Uterus (tissue), 4 donors: Measurements from ENCODE around the gene PDE4A. TPM values are rescaled to one million over a fixed set of nuclear protein-coding genes. Genes with fewer than 3 reads are reported as not detected.
A peak's percentile ranks its signal among the peaks of the same experiment; 100 is the strongest.

Experiments
- DNase-seq, 2 donors: peaks; one replicate each; pipeline ENCODE4 v3.0.0-alpha.2; 2019 to 2020
- H3K27ac ChIP-seq, 2 donors: fragments of 200-600 bp; sonication (generic); 1 replicate in 1 of 2; 2 replicates in 1 of 2; pipeline ENCODE4 v1.5.1; 2016 to 2018
- H3K27me3 ChIP-seq, 2 donors: fragments of 200-600 bp; sonication (generic); one replicate each; pipeline ENCODE4 v1.5.1; 2018 to 2019; ENCODE audit warnings: control low read depth in 1 of 2
- H3K36me3 ChIP-seq, 2 donors: fragments of 200-600 bp; sonication (generic); one replicate each; pipeline ENCODE4 v1.5.1; 2019; ENCODE audit warnings: control low read depth in 1 of 2
- H3K4me1 ChIP-seq, 2 donors: fragments of 200-600 bp; sonication (generic); one replicate each; pipeline ENCODE4 v1.5.1; 2018 to 2019; ENCODE audit warnings: control low read depth in 1 of 2
- H3K4me3 ChIP-seq, 2 donors: fragments of 200-600 bp; sonication (generic); 1 replicate in 1 of 2; 2 replicates in 1 of 2; pipeline ENCODE4 v1.5.1; 2018 to 2019; ENCODE audit warnings: mild to moderate bottlenecking in 1 of 2
- H3K9me3 ChIP-seq, 2 donors: fragments of 200-600 bp; sonication (generic); one replicate each; pipeline ENCODE4 v1.5.1; 2019; ENCODE audit warnings: control low read depth in 1 of 2
- CTCF ChIP-seq, 4 experiments: fragments of 200-600 bp in 2 of 4; fragments of 450-650 bp in 2 of 4; sonication (generic) in 2 of 4; IDR thresholded peaks; one replicate each; pipeline ENCODE4 v1.5.1; 2016 to 2019; ENCODE audit warnings: antibody characterized with exemption in 4 of 4, mild to moderate bottlenecking in 2 of 4, moderate library complexity in 1 of 4
- POLR2A ChIP-seq, 2 donors: fragments of 450-650 bp; IDR thresholded peaks; one replicate each; pipeline ENCODE4 v1.6.1; 2016; ENCODE audit warnings: antibody characterized with exemption in 2 of 2, mild to moderate bottlenecking in 1 of 2, moderate library complexity in 1 of 2
- intact Hi-C: fragments of 100-400 bp; cut with DNase I; formaldehyde crosslinking; loops from one replicate; pipeline ENCODE4 v1.15.1; 2023; ENCODE audit warnings: low total_unique reads
- total RNA-seq, 4 donors: library from RNA; depleted of rRNA in 3 of 4; stranded (reverse); fragments of >200 nt in 3 of 4; gene quantifications; one replicate each; pipeline versions ENCODE4 v1.1.0 to v1.2.4, GENCODE V29; 2014 to 2023
- donor health status: DM: yes; HTN: yes; CAD: no.

PDE4A gene
- total RNA-seq, 4 donors from 2014 or later = 3.2 to 10.6 (median 4.1) TPM

DNA sequence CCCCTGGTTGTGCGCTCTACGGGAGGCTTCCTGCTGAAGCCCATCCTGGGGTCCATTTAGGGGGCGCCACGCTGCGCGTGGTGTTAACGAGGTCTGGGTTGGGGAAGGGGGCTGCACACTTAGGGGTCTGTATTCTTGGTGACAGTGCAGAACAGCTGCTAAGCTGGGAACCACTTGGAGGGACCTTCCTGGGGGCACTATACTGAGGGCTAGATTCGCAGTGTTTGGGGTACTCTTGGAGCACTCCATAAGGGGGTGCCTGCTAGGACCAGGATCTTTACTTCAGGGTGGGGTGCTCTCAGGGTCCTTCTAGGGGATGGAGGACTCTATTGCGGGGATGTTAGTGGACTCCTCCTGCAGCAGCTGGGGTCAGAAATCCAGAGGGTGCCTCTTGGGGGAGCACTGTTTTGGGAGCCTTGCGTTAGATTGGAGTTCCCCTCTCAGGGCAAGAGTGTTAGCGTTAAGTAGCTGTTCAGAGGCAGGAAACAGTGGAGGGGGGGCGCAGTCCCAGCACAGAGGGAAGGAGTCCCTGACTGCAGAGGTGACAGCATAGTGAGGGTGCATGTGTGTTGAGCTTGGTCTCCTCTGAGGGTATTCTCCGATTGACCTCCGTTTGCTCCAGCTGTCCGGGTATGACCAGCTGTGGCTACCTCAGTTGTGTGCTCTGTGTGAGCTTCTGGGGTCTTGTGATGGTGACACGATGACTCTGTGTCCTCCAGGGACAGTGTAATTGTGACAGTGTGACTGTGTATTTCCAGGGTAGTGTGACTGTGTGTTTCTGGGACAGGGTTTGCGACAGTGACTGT is 1.1 kb downstream of the PDE4A start:
- peaks cover 0 to 35% of the 10 kb centered on the region in 2 donors for H3K4me1 ChIP-seq
- intact Hi-C loops = no loop called here
- TF ChIP-seq POLR2A (IDR thresholded peaks at IDR 0.05) = no peak
- no peak for TF ChIP-seq CTCF (IDR thresholded peaks at IDR 0.05)
- H3K4me3 ChIP-seq = no peak overlapping the region
- H3K27me3 ChIP-seq = peaks cover 36 to 52% of the 10 kb centered on the region in 2 donors
- no peaks in the 10 kb centered on the region for H3K36me3 ChIP-seq
- H3K9me3 ChIP-seq = no peaks in the 10 kb centered on the region
- no peak overlapping the region for H3K27ac ChIP-seq
- DNase-seq = no peak

DNA sequence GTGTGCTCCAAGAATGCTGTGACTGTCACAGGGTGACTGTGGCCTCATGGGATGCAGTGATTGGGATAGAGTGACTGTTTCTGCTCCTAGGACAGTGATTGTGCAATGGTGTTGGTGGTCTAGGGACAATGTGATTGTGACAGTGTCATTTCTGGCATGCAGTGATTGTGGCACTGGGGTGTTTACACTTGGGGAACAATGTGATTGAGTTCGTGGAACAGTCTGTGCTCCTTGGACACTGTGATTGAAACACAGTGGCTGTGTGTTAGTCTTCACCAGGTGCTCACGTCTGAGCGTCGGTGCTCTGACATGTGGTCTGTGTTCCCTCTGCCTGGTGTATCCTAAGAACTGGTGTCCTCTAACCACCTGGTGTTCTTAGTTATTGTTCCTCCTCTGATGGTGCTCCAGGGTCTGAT is 1.7 kb downstream of the PDE4A start:
- no peak for DNase-seq
- H3K36me3 ChIP-seq = no peaks in the 10 kb centered on the region
- H3K27me3 ChIP-seq = peaks cover 30 to 46% of the 10 kb centered on the region in 2 donors
- H3K4me1 ChIP-seq = peaks cover 0 to 30% of the 10 kb centered on the region in 2 donors
- H3K9me3 ChIP-seq = no peaks in the 10 kb centered on the region
- intact Hi-C loops = no loop called here
- TF ChIP-seq CTCF (IDR thresholded peaks at IDR 0.05) (no peak), POLR2A (IDR thresholded peaks at IDR 0.05) (no peak)
- no peak overlapping the region for H3K4me3 ChIP-seq
- no peak overlapping the region for H3K27ac ChIP-seq

DNA sequence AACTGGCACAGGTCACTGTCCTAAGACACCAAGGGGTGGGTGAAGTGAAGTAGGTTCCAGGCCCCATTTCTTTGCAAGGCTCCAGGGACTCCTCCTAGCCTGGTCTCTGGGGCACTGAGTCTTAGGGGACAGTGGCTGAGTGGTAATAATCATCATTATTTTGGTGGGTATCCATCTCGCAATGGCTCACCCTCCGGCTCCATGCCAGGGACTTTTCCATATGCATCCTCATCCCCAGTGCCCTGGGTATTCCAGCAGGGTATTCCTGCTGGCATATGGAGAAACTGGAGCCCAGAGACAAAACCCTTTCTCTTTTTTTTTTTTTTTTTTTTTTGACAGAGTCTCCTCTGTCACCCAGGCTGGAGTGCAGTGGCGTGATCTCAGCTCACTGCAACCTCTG is 2.5 kb downstream of the PDE4A start:
- intact Hi-C loops = no loop called here
- Histone ChIP-seq H3K9me3 (no peaks in the 10 kb centered on the region), H3K4me1 (peaks cover 0 to 30% of the 10 kb centered on the region in 2 donors), H3K36me3 (no peaks in the 10 kb centered on the region), H3K4me3 (no peak overlapping the region), H3K27me3 (peaks cover 24 to 40% of the 10 kb centered on the region in 2 donors), H3K27ac (no peak overlapping the region)
- no peak for DNase-seq
- TF ChIP-seq CTCF (IDR thresholded peaks at IDR 0.05) (no peak), POLR2A (IDR thresholded peaks at IDR 0.05) (no peak)

DNA sequence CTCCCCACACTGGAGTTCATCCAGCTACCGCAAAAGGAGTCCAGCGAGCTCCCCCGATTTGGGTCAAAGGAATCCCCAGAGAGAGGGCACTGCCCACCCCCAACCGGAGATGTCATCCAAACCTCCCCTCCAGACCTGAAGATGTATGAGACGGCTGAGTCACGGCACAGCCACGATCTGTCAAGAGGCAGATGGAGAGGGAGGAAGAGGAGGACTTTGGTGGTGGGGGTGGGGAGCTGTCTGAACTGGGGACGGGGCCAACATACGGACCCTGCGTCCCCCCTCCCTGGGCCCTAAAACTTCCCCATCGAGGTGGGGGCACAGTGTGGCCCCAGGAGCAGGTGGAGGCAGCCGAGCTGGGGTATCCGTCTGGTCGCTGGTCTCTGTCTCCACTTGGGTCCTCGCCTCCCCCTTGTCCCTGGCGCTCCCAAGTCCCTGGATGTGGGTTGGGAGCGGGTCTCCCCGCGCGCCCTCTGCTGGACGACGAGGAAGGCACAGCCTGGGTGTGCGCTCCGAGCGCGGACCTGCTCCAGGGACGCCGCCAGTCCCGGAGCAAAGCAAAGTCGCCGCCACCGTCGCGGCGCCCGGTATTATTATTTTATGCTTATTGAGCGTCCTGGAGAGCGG is 3.8 kb downstream of the PDE4A start:
- Histone ChIP-seq H3K27me3 (peaks cover 20 to 40% of the 10 kb centered on the region in 2 donors), H3K4me3 (no peak overlapping the region), H3K36me3 (no peaks in the 10 kb centered on the region), H3K4me1 (peaks cover 0 to 26% of the 10 kb centered on the region in 2 donors), H3K9me3 (no peaks in the 10 kb centered on the region), H3K27ac (no peak overlapping the region)
- TF ChIP-seq POLR2A (IDR thresholded peaks at IDR 0.05) (no peak), CTCF (IDR thresholded peaks at IDR 0.05) (peak; percentile 81 to 90 (median 84))
- intact Hi-C loops = no loop called here
- peak; percentile 58 to 78 for DNase-seq

- no peak for DNase-seq
- Histone ChIP-seq H3K4me3 (no peak overlapping the region), H3K27ac (no peak overlapping the region), H3K4me1 (peaks cover 0 to 3% of the 10 kb centered on the region in 2 donors), H3K9me3 (no peaks in the 10 kb centered on the region), H3K36me3 (no peaks in the 10 kb centered on the region), H3K27me3 (peaks cover 5 to 27% of the 10 kb centered on the region in 2 donors)
- intact Hi-C loops = no loop called here
- TF ChIP-seq POLR2A (IDR thresholded peaks at IDR 0.05) (no peak), CTCF (IDR thresholded peaks at IDR 0.05) (no peak)
Measured at GRCh38 chr19:10427169-10427568, 6.8 kb downstream of the PDE4A start.
